Thoracic aorta (tissue), 2 donors: ENCODE measurements around the gene RHOC. TPM values are rescaled to one million over a fixed set of nuclear protein-coding genes. Genes with fewer than 3 reads are reported as not detected.

Experiments
- ATAC-seq: fragments of 150-250 bp; one replicate; pipeline ENCODE4 v1.8.0; 2017; ENCODE audit warnings: low read depth; ENCODE audit not compliant: insufficient number of reproducible peaks, low FRiP score
- DNase-seq: peaks from one replicate; pipeline ENCODE4 v3.0.0-alpha.2; 2020; ENCODE audit warnings: low spot score
- H3K27ac ChIP-seq, 2 donors: fragments of 200-600 bp; sonication (generic); 1 replicate in 1 of 2; 2 replicates in 1 of 2; pipeline ENCODE4 v1.5.1; 2016; ENCODE audit warnings: mild to moderate bottlenecking in 2 of 2, moderate library complexity in 2 of 2
- H3K27me3 ChIP-seq: fragments of 200-600 bp; sonication (generic); replicated peaks from 2 replicates; pipeline ENCODE4 v1.6.0; 2016; ENCODE audit warnings: mild to moderate bottlenecking; ENCODE audit not compliant: insufficient read depth
- H3K36me3 ChIP-seq: fragments of 200-600 bp; sonication (generic); one replicate; pipeline ENCODE4 v1.5.1; 2016
- H3K4me1 ChIP-seq, 2 donors: fragments of 200-600 bp; sonication (generic); 1 replicate in 1 of 2; 2 replicates in 1 of 2; pipeline versions ENCODE4 v1.5.1 to v1.6.0; 2016; ENCODE audit warnings: low read depth in 2 of 2, mild to moderate bottlenecking in 1 of 2; ENCODE audit not compliant: control insufficient read depth in 1 of 2
- H3K4me3 ChIP-seq: fragments of 200-600 bp; sonication (generic); 2 replicates; pipeline ENCODE4 v1.5.1; 2016; ENCODE audit warnings: mild to moderate bottlenecking
- H3K9me3 ChIP-seq: fragments of 200-600 bp; sonication (generic); 2 replicates; pipeline ENCODE4 v1.5.1; 2016
- CTCF ChIP-seq: fragments of 200-600 bp; sonication (generic); IDR thresholded peaks from one replicate; pipeline ENCODE4 v1.5.1; 2019; ENCODE audit warnings: antibody characterized with exemption
- total RNA-seq, 2 donors: library from RNA; depleted of rRNA; stranded (reverse); fragments of >200 nt; gene quantifications; one replicate each; pipeline versions ENCODE4 v1.1.0 to v1.2.3, GENCODE V29; 2016

RHOC gene
- total RNA-seq, 2 donors from 2014 or later, result 297 to 378 TPM

- DNase-seq (no peak), ATAC-seq (no peak)
- H3K4me1 ChIP-seq, result no peaks in the 10 kb centered on the region
- H3K27me3 ChIP-seq, result no peaks in the 10 kb centered on the region
- H3K36me3 ChIP-seq, result peaks cover 10% of the 10 kb centered on the region
- H3K9me3 ChIP-seq, result no peaks in the 10 kb centered on the region
- no peak overlapping the region for H3K27ac ChIP-seq
- no peak for TF ChIP-seq CTCF
- no peak overlapping the region for H3K4me3 ChIP-seq
These were observed 55.7 kb downstream of the RHOC start for GRCh38 chr1:112651205-112651604.

Other genes starting within 250 kb of the RHOC start
- 10 to 100 TPM; 10.0 to 15.4 TPM for gene WNT2B, start 198.2 kb downstream of the RHOC start, total RNA-seq
- gene ST7L, start 88.0 kb downstream of the RHOC start, total RNA-seq, result 10 to 100 TPM; 20.3 to 32.2 TPM
- 100 to 1,000 TPM in 1 of 2 donors, 10 to 100 TPM in 1; 87.3 to 144 TPM for gene CAPZA1, start 87.3 kb downstream of the RHOC start, total RNA-seq
- 10 to 100 TPM; 28.3 to 31.9 TPM for gene MOV10, start 32.5 kb downstream of the RHOC start, total RNA-seq
- gene PPM1J, start 8.2 kb upstream of the RHOC start, total RNA-seq, result 1 to 10 TPM; 2.3 to 2.7 TPM
- gene SLC16A1, start 249.1 kb upstream of the RHOC start, total RNA-seq, result 10 to 100 TPM; 22.3 to 39.1 TPM